GM18951 (cell line): Measurements from ENCODE around the gene PCDHGB2.
"Not testable (repeated sequence)": the region's sequence is repeated elsewhere in the genome, so short reads cannot be mapped to it uniquely, and the experiment has no call there.

ENCODE experiments used
- POLR2A ChIP-seq: IDR thresholded peaks from 4 replicates; pipeline ENCODE4 v1.6.1; 2011; ENCODE audit warnings: mild to moderate bottlenecking; ENCODE audit not compliant: insufficient read length, insufficient read depth; ENCODE audit errors: extremely low read depth
- in situ Hi-C: fragments of 300-500 bp; cut with MboI; formaldehyde crosslinking; loops from one replicate; pipeline ENCODE4 v1.12.0; 2022; ENCODE audit warnings: low sequenced_read_pairs, mixed read lengths, inconsistent platforms; ENCODE audit not compliant: unreplicated experiment

PCDHGB2 gene

DNA sequence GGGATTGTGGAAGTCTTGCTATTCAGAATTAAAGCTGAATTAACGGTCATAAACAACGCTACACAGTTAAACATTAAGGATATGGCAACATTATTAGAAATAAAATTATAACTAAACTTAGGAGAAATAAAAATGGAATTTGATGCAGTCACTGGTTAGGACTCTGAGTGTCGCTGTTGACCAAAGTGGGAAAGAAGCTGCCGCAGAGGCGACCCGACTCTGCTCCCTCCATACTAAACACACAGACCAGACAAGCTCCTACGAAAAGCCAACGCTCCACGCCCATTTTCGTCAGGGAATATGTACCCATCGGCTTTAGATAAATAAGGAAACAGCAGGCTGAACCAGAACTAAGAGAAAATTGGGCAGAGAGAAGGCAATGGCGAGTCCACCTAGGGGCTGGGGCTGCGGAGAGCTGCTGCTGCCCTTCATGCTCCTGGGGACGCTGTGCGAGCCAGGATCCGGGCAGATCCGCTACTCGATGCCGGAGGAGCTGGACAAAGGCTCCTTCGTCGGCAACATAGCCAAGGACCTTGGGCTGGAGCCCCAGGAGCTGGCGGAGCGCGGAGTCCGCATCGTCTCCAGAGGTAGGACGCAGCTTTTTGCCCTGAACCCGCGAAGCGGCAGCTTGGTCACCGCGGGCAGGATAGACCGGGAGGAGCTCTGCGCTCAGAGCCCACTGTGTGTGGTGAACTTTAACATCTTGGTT lies 4.3 kb downstream of the PCDHGB2 start, which contains the start of gene PCDHGA5:
PCDHGA5 (plus strand) TSS at position 211 of the 709 bp plus-strand sequence; CDS start at position 380, 169 bp downstream.
- in situ Hi-C loops, result no loop called here
- TF ChIP-seq POLR2A, result no peak

DNA sequence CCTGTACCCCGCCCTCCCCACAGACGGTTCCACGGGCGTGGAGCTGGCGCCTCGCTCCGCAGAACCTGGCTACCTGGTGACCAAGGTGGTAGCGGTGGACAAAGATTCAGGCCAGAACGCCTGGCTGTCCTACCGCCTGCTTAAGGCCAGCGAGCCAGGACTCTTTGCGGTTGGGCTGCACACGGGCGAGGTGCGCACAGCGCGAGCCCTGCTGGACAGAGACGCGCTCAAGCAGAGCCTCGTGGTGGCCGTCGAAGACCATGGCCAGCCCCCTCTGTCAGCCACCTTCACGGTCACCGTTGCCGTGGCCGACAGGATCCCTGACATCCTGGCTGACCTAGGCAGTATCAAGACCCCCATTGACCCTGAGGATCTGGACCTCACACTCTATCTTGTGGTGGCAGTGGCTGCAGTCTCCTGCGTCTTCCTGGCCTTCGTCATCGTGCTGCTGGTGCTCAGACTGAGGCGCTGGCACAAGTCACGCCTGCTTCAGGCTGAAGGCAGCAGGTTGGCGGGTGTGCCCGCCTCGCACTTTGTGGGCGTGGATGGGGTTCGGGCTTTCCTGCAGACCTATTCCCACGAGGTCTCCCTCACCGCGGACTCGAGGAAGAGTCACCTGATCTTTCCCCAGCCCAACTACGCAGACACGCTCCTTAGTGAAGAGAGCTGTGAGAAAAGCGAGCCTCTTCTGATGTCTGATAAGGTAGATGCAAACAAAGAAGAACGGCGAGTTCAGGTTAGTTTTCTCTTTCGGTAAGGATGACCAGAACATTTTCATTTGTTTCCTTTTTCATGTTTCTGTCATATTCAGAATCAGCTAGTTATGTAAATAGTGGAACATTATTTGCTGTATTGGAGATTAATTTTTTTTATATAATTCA lies 6.5 kb downstream of the PCDHGB2 start:
- in situ Hi-C loops, result no loop called here
- no peak for TF ChIP-seq POLR2A

DNA sequence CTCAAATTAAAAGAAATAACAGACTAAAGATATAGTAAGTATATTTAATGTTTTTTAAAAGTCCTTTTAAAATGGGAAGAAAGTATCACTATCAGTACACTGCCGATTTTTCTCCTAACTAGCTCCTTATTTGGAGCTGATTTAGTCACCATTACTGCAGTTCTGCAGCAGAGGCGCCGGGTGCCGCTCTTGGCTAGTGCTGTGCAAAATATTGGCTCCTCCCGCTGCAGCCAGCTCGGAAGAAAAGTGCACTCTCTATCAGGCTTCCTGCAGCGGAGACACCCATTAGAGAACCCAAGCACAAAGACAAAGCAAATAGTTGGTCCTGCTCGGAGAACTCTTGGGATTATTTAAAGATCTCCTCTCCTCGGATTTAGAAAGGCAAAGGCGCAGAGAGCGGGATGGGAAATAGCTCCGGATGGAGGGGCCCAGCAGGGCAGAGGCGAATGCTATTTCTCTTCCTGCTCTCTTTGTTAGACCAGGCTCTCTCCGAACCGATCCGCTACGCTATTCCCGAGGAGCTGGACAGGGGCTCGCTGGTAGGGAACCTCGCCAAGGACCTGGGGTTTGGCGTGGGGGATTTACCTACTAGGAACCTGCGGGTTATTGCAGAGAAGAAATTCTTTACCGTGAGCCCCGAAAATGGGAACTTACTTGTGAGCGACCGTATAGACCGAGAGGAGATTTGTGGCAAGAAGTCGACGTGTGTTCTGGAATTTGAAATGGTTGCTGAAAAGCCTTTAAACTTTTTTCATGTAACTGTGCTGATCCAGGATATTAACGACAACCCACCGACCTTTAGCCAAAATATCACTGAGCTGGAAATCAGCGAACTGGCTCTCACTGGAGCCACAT lies 10.4 kb downstream of the PCDHGB2 start, which contains the start of gene PCDHGB3:
PCDHGB3 (plus strand) TSS at position 249 of the 855 bp plus-strand sequence; CDS start at position 402, 153 bp downstream.
- in situ Hi-C loops, result no loop called here
- no peak for TF ChIP-seq POLR2A

DNA sequence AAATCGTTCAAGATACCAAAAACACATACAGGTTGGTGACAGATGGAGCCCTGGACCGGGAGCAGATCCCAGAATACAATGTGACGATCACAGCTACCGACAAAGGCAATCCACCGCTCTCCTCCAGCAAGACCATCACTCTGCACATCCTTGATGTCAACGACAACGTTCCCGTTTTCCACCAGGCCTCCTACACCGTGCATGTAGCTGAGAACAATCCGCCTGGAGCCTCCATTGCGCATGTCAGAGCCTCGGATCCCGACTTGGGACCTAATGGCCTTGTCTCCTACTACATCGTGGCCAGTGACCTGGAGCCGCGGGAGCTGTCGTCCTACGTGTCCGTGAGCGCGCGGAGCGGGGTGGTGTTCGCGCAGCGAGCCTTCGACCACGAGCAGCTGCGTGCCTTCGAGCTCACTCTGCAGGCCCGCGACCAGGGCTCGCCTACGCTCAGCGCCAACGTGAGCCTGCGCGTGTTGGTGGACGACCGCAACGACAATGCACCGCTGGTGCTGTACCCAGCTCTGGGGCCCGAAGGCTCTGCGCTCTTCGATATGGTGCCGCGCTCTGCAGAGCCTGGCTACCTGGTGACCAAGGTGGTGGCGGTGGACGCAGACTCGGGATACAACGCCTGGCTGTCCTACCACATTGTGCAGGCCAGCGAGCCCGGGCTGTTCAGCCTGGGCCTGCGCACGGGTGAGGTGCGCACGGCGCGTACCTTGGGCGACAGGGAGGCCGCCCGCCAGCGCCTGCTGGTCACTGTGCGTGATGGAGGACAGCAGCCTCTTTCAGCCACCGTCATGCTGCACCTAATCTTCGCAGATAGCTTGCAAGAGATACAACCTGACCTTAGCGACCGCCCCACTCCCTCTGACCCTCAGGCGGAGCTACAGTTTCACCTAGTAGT lies 12.0 kb downstream of the PCDHGB2 start:
- in situ Hi-C loops, result no loop called here

DNA sequence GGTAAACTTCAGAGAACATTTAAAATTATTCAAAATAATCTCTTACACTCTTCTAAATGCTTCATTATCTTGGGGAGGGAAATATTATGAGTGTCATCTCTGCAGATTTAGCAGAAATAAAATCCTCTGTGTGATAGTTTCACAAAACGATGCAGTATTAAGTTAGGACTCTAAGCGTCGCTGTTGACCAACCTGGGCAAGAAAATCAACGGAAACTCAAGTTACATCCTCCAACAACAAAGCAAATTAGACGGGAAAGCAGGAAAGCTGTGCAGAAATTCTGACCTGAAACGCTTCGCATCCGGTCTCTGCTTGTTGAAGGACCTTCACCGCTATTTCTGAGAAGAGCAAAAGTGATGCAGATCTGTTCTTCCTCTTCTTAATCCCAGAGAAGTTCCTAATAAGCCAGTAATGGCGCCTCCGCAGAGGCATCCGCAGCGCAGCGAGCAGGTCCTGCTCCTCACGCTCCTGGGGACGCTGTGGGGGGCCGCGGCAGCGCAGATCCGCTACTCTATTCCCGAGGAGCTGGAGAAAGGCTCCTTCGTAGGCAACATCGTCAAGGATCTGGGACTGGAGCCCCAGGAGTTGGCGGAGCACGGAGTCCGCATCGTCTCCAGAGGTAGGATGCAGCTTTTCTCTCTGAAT lies 14.0 kb downstream of the PCDHGB2 start, which contains the start of gene PCDHGA6:
PCDHGA6 (plus strand) TSS at position 219 of the 645 bp plus-strand sequence; CDS start at position 412, 193 bp downstream.
- in situ Hi-C loops, result no loop called here
- TF ChIP-seq POLR2A, result no peak

More for the DNA sequence above, 12.0 kb downstream of the PCDHGB2 start:
- TF ChIP-seq POLR2A, result no peak

DNA sequence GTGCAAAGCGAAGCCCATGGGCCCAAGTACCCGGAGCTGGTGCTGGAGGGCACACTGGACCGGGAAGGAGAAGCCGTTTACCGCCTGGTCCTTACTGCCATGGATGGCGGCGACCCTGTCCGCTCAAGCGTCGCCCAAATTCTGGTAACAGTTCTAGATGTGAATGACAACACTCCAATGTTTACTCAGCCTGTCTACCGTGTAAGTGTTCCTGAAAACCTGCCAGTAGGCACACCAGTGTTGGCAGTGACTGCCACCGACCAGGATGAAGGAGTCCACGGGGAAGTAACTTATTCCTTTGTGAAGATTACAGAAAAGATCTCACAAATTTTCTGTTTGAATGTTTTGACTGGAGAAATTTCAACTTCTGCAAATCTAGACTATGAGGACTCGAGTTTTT lies 14.8 kb downstream of the PCDHGB2 start:
- in situ Hi-C loops, result no loop called here
- TF ChIP-seq POLR2A, result no peak

DNA sequence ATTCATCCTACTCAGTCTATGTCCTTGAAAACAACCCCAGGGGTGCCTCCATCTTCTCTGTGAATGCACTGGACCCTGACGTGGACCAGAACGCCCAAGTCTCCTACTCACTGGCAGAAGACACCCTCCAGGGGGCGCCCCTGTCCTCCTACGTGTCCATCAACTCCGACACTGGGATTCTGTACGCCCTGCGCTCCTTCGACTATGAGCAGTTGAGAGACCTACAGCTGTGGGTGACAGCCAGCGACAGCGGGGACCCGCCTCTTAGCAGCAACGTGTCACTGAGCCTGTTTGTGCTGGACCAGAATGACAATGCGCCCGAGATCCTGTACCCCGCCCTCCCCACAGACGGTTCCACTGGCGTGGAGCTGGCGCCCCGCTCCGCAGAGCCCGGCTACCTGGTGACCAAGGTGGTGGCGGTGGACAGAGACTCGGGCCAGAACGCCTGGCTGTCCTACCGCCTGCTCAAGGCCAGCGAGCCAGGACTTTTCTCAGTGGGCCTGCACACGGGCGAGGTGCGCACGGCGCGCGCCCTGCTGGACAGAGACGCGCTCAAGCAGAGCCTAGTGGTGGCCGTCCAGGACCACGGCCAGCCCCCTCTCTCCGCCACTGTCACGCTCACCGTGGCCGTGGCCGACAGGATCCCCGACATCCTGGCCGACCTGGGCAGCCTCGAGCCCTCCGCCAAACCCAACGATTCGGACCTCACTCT lies 15.8 kb downstream of the PCDHGB2 start:
- in situ Hi-C loops, result not testable (repeated sequence)

DNA sequence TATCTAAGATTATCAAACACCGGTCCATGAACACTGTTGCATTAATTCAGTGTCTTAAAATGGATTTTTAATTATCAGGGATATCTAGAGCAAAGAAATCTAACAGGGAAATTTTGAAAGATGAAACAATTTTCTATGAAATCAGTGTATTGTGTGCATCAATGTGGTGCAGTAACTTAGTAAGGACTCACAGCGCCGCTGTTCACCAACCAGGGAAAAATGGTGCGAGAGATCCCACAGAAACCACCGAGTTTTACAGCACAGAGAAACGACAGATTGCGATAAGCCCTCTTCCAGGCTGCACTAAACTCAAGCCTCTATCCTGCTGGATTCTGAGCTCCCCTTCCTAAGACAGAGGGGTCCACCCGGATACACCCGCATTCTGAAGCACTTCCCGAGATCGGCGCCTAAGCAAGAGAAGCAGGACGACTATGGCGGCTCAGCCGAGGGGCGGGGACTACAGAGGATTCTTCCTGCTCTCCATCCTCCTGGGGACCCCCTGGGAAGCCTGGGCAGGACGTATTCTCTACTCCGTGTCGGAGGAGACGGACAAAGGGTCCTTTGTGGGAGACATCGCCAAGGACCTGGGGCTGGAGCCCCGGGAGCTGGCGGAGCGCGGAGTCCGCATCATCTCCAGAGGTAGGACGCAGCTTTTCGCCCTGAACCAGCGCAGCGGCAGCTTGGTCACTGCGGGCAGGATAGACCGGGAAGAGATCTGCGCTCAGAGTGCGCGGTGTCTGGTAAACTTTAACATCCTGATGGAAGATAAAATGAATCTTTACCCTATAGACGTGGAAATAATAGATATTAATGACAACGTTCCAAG lies 22.9 kb downstream of the PCDHGB2 start, which contains the start of gene PCDHGA7:
PCDHGA7 (plus strand) TSS at position 274 of the 826 bp plus-strand sequence; CDS start at position 432, 158 bp downstream.
- in situ Hi-C loops, result no loop called here
- no peak for TF ChIP-seq POLR2A

DNA sequence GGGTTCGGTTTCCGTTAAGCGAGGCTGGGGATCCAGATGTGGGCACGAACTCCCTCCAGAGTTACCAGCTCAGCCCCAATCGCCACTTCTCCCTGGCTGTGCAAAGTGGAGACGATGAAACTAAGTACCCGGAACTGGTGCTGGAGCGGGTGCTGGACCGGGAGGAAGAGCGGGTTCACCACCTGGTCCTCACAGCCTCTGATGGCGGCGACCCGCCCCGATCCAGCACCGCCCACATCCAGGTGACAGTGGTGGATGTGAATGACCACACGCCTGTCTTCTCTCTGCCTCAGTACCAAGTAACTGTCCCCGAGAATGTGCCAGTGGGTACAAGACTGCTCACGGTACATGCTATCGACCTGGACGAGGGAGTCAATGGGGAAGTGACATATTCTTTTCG lies 23.6 kb downstream of the PCDHGB2 start:
- in situ Hi-C loops, result no loop called here
- TF ChIP-seq POLR2A, result no peak
